ENCODE measurements around the gene TGFBR3. TPM values are rescaled to one million over a fixed set of nuclear protein-coding genes. Genes with fewer than 3 reads are reported as not detected.

TGFBR3 gene
- total and polyA plus RNA-seq, 2 of the 13 experiments (the other 11 are each of a cell fraction or from before 2014, with no cell fraction given), result 76.5 to 195 TPM

- H3K4me2 ChIP-seq (ENCODE audit: low read depth, low read length), result no peak overlapping the region
- H2AFZ ChIP-seq (ENCODE audit: low read length), result no peak overlapping the region
- H3K79me2 ChIP-seq (ENCODE audit: insufficient read depth, low read length), result no peaks in the 10 kb centered on the region
- H3K9ac ChIP-seq (ENCODE audit: insufficient read depth, low read depth, low read length), result no peak overlapping the region
- TF ChIP-seq, protein P1, sequence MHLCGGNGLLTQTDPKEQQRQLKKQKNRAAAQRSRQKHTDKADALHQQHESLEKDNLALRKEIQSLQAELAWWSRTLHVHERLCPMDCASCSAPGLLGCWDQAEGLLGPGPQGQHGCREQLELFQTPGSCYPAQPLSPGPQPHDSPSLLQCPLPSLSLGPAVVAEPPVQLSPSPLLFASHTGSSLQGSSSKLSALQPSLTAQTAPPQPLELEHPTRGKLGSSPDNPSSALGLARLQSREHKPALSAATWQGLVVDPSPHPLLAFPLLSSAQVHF (CRISPR knock-in tag; IDR thresholded peaks at IDR 0.05), result no peak
- TF ChIP-seq SIN3A (IDR thresholded peaks at IDR 0.05; ENCODE audit: borderline replicate concordance, low read depth, low read length), result no peak
- TF ChIP-seq RBM22 (optimal IDR thresholded peaks at IDR 0.05; ENCODE audit: low read length), result peak; percentile 59
- no peak for TF ChIP-seq ELF1 (CRISPR knock-in tag; IDR thresholded peaks at IDR 0.05)
- TF ChIP-seq RARA (CRISPR knock-in tag; IDR thresholded peaks at IDR 0.05), result no peak
- no peaks in the 10 kb centered on the region for H3K9me3 ChIP-seq (ENCODE audit: low read length)
- no peak for DNase-seq (ENCODE audit: low spot score)
- no TSS peak for BruUV-seq (replicated peaks)
- FAIRE-seq, result no peak
- WGBS (ENCODE audit: low lambda C conversion rate), result 96% methylated on average over 4 of the region's 4 CpGs
- in situ Hi-C loops (cut with HindIII; ENCODE audit: extremely low pct_ligation_motif_present, low pct_unique_long_range_greater_than_20kb) (no loop called here), intact Hi-C loops (cut with micrococcal nuclease; ENCODE audit: unreplicated experiment) (no loop called here)
- H3K36me3 ChIP-seq (replicated peaks in 1 of 2; ENCODE audit: control insufficient read depth in 1 of 2, insufficient read depth in 2 of 2, low read length in 2 of 2), result peaks cover 36 to 90% of the 10 kb centered on the region in 2 experiments
- CTCF ChIA-PET (ENCODE audit: low intra/inter-chr PET ratio, low total read pairs), result no interaction called here
- no peaks in the 10 kb centered on the region for H3K4me1 ChIP-seq (ENCODE audit: insufficient read depth, low read length)
- H3K4me3 ChIP-seq (replicated peaks in 1 of 3; ENCODE audit: insufficient read depth in 1 of 3, low read depth in 2 of 3, low read length in 3 of 3), result no peak overlapping the region
- no peak overlapping the region for H3K27ac ChIP-seq (ENCODE audit: extremely low read length, insufficient read depth, low read length)
- H3K27me3 ChIP-seq (ENCODE audit: control insufficient read depth in 1 of 2, insufficient read depth in 2 of 2, low read length in 2 of 2), result no peaks in the 10 kb centered on the region
- no peaks in the 10 kb centered on the region for H4K20me1 ChIP-seq (ENCODE audit: insufficient read depth, low read length)
- POLR2A ChIA-PET, result no interaction called here
- ATAC-seq, result no peak
Observed at GRCh38 chr1:91691525-91691924, 194.4 kb downstream of the TGFBR3 start.

- peaks cover 31 to 83% of the 10 kb centered on the region in 2 experiments for H3K36me3 ChIP-seq (replicated peaks in 1 of 2; ENCODE audit: control insufficient read depth in 1 of 2, insufficient read depth in 2 of 2, low read length in 2 of 2)
- no TSS peak for BruUV-seq (replicated peaks)
- no peaks in the 10 kb centered on the region for H3K27me3 ChIP-seq (ENCODE audit: control insufficient read depth in 1 of 2, insufficient read depth in 2 of 2, low read length in 2 of 2)
- 97% methylated on average over 11 of the region's 11 CpGs for WGBS (ENCODE audit: low lambda C conversion rate)
- DNase-seq (ENCODE audit: low spot score) (no peak), FAIRE-seq (no peak), ATAC-seq (no peak)
- no peaks in the 10 kb centered on the region for H4K20me1 ChIP-seq (ENCODE audit: insufficient read depth, low read length)
- ChIA-PET POLR2A (no interaction called here), CTCF (ENCODE audit: low intra/inter-chr PET ratio, low total read pairs) (no interaction called here)
- H3K27ac ChIP-seq (ENCODE audit: extremely low read length, insufficient read depth, low read length), result no peak overlapping the region
- no peaks in the 10 kb centered on the region for H3K79me2 ChIP-seq (ENCODE audit: insufficient read depth, low read length)
- intact Hi-C loops (cut with micrococcal nuclease; ENCODE audit: unreplicated experiment) (no loop called here), in situ Hi-C loops (cut with HindIII; ENCODE audit: extremely low pct_ligation_motif_present, low pct_unique_long_range_greater_than_20kb) (loop anchor here (10.0 kb wide), 1 partner anchor 65 kb away; no protein-coding TSS in a partner anchor)
- H3K9ac ChIP-seq (ENCODE audit: insufficient read depth, low read depth, low read length), result no peak overlapping the region
- peak; percentile 42 for TF ChIP-seq RBM22 (optimal IDR thresholded peaks at IDR 0.05; ENCODE audit: low read length)
- no peak for TF ChIP-seq ZNF3 (CRISPR knock-in tag; IDR thresholded peaks at IDR 0.05)
- H3K4me2 ChIP-seq (ENCODE audit: low read depth, low read length), result no peak overlapping the region
- no peak overlapping the region for H2AFZ ChIP-seq (ENCODE audit: low read length)
- no peaks in the 10 kb centered on the region for H3K9me3 ChIP-seq (ENCODE audit: low read length)
- no peak overlapping the region for H3K4me3 ChIP-seq (replicated peaks in 1 of 3; ENCODE audit: insufficient read depth in 1 of 3, low read depth in 2 of 3, low read length in 3 of 3)
- H3K4me1 ChIP-seq (ENCODE audit: insufficient read depth, low read length), result no peaks in the 10 kb centered on the region
Observed at GRCh38 chr1:91689641-91690481, 196.1 kb downstream of the TGFBR3 start.
